DMS114 treated with DMSO at 0.1 percent for 48 hours (cell line): Measurements from ENCODE around the gene NRXN3.
"Not testable (repeated sequence)": the region's sequence is repeated elsewhere in the genome, so short reads cannot be mapped to it uniquely, and the experiment has no call there.

Experiments used
- DNase-seq: peaks from one replicate; lab custom pipeline; 2025; ENCODE audit not compliant: unreplicated experiment; lab: John Stamatoyannopoulos, UW

Gene NRXN3

DNA sequence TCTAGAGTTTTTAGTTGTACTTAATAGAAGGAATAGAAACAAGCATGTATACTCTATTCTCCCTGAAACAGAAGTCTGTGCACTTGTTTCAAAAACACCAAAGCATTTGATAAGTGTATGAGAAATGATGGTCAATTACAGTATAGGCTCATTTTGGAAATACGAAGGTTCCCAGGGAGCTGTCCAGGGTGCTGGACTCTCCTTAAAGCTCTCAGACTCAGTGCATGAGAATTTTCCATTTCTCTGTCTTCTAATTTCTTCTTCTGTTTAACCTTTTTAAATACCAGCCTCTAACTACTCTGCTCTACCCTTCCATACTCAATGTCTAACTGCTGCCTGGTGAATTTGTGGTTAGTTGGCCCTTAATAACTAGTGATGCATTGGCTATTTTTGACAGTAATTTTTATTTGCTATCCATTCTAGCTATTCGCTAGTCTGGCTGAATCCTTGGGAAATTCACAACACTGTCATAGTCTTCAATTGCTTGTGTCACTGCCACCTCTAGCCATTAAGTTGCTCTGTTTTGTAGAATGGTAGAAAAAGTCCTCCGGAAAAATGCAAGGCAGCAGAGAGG, 229.2 kb downstream of the NRXN3 start:
- DNase-seq: no peak

DNA sequence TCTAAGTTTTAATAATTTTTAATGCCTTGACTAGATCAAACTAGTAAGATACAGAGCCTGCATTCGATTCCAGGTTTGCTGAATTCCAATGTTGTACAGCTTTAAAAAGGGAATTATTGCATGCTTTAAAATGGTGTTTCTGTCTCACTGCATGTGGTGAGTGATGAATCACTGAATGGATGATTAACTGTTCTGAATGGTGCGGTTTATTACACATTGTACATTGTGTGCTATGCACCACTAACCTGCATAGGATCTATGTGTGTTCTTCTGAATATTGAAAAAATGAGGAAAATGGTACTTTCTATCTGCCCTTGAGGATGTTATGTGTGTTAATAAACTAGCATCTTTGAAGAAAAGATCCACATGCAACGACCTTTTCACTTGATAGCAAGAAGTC, 231.7 kb downstream of the NRXN3 start:
- DNase-seq: no peak

- DNase-seq: no peak
These were observed 233.2 kb downstream of the NRXN3 start for GRCh38 chr14:78403278-78403815.

DNA sequence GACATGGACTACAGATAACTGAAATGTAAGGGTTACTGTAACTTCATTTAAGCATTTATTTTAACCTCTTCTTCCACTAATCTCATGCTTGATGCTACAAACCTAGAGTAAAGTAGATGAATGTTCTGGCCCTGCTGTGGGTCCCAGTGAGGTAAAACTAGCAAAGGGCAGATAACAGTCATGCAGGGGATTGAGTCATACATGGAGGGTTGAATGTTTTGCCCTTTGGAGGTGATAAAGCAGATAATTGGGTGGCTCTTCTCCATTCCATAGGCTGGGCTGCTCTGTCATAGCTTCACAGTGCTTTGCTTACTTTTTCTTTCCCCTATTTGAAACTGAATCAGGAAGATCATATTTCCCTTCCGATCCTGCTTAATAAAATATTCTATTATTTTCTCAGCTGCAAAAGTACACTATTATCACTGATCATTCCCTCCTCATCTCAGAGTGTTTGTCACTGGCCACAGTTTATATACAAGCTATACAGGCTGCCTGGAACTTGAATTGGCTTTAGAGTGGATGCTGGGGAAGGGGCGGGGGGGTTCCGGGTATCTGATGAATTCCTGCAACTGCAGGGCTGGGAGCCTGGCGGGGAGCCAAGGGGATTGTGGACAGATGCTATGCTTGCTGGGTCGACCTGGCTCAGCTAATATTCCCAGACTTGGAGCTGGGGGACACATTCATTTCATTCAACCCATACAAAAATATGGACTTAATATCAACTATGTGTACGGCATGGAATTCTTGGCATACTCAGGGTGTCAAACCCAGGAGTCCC, 235.1 kb downstream of the NRXN3 start:
- DNase-seq: no peak

DNA sequence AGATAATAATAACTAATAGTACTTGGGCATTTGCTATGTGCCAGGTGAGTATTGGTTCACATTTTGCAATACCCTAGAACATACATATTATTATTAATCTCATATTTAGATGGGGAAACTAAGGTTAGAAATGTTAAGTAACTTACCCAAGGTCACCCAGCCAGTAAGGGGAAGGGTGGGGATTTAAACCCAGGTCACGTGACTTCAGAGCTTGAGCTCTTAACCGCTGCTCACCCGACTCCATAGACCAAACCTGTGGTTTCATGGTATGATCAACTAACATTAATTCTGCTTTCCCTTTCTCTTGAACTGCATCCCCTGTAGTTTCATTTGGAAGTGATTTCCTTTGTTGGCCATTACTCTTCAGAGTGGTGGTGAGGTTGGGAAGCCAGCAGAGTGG, 242.3 kb downstream of the NRXN3 start:
- no peak for DNase-seq

- no peak for DNase-seq
These were observed 244.0 kb downstream of the NRXN3 start for GRCh38 chr14:78414172-78414571.

GRCh38 chr14:78417532-78417931, 247.4 kb downstream of the NRXN3 start:
- no peak for DNase-seq

DNA sequence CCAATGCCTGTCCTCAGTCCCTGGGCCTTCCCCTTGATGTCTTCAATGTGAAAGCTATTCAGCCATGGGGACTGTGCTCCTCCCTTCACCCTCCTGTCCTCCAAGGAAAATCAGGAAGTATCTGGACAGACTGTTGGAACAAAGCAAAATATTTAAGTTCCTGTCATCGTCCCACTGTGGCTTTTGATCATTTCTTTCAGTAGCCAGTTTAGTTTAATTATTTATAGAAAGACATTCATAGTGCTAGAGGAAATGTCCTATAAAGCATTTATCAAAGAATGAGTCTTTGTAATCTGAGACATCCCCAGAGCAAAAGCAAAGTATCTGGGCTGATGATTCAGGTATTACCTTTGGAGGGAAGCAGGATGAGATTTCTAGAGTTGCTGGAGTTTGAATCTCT, 254.1 kb downstream of the NRXN3 start:
- DNase-seq: no peak

DNA sequence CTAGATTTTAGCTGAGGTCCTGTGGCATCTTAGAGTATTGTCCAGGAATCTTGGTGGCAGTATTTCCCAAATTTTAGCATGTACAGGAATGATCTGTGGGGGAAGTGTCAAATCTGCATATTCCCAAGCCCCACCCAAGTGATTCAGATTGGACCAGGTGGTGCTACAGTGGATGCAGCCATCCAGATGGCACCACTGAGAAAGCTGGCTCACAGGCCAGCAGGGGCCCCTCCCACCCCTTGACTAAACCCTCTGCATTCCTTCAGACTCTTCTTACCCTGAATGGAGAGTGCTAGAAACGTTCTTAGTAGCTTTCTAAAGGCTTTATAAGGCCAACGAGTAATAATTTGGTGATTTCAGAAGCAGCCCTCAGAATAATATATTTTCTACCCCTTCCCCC, 255.2 kb downstream of the NRXN3 start:
- DNase-seq: no peak

DNA sequence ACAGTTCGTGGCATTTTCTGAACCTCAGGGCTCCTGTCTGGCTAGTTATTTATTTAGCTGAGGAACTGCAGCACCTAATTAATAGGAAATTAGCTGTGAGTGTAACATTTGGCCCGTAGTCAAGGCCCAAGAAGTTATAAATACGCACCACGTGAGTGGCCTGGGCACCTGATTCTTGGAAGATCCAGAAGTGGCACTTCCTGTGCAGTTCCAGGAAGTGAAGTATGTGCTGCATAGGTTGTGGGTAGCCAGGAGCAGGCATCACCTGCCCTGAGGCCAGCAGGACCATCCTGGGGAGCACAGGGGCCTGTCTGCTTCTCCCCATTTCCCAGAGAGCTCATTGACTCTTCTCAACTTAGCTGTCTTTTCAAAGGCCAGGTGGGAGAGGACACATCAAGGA, 255.6 kb downstream of the NRXN3 start:
- DNase-seq: no peak

- DNase-seq: no peak
These were observed 261.9 kb downstream of the NRXN3 start for GRCh38 chr14:78432046-78432445.

DNA sequence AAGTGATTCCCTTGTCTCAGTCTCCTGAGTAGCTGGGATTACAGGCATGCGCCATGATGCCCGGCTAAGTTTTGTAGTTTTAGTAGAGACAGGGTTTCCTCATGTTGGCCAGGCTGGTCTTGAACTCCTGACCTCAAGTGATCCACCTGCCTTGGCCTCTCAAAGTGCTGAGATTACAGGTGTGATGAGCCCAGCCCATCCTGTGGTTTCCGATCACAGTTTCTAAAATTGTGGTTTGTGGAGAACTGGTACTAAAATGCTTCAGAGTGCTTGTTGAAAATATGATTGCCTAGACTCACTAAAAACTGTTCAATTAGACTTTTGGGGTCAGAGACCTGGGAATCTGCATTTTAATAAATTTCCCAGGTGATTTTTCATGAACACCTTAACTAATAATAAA, 267.3 kb downstream of the NRXN3 start:
- DNase-seq: not testable (repeated sequence)

- no peak for DNase-seq
These were observed 270.3 kb downstream of the NRXN3 start for GRCh38 chr14:78440356-78440894.

GRCh38 chr14:78443834-78444233, 273.7 kb downstream of the NRXN3 start:
- DNase-seq: no peak

DNA sequence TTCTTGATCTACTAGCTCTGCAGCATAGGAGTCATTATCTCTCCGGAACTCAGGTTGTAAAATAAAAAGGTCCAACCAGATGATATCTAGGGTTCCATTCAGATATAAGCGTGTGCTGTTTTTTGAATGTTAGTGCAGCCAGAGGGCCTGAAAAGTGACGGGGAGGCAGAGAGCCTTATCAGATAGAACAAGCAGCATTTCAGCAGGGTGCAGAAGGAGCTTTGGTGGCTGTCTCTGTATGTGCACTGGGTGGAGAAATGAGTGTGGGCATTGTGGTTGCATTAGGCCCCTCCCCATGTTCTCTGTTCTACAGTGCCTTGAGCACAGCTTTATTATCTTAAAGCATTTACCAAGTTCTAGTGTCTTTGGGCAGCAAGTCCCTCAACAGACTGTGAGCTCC, 275.1 kb downstream of the NRXN3 start:
- no peak for DNase-seq

DNA sequence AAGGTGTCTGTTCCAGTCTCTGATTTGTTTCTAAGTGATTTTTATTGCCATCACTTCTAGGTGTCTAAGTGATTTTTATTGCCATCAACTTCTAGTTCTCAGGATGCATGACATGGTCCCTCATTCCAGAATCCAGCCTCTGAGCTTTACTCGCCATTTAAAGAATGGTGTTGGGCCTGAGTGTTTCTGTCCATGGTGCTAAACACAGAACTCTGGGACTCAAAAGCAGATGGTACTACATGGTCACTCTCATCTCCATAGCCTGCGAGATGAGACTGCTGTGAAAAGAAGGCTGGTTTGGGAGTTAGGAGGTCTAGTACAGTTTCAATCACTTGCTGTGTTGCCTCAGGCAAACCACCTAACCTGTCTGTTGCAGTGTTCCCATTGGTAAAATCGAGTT, 276.6 kb downstream of the NRXN3 start:
- DNase-seq: no peak

DNA sequence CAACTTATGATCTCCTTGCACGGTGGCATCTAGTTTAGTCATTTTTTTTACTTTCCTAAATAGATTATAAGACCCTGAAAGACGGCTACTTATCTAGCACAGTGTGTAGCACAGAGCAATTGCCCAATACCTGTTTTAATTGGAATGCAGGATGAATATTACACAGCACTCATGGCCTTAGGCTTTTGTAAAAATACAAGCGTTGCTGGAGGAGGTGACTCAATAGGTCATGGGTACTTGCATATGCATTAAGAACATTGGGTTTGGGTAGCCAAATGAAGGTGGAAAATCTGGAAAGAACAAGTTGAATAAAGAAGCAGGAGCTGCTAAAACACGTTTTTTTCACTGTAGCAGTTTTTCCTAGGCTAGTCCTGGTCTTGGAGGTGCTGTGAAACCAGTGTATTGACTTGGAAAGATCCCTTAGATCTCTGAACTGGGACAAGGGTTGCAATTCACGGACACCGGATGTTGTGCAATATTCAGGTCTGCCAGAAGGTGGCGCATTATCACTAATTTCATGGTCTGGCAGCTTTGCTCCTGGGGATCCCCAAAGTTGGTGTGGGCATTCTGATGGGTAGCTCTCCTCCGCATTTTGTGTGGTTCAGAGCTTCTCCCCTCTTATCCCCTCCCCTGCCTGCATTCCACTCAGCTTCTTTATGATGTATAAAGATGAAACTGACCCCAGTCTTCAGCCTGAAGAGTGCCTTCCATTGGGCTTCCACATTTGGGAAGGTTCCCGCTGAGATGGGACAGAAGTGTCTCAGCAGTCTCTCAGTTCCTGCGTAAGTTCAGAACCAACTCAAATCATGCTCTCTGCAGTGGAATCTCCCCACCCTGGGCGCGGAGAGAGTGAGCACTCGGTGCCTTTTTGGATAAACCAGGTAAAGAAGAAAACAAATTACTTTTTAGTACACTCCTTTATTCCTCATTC, 278.3 kb downstream of the NRXN3 start:
- DNase-seq: peak; percentile 1

DNA sequence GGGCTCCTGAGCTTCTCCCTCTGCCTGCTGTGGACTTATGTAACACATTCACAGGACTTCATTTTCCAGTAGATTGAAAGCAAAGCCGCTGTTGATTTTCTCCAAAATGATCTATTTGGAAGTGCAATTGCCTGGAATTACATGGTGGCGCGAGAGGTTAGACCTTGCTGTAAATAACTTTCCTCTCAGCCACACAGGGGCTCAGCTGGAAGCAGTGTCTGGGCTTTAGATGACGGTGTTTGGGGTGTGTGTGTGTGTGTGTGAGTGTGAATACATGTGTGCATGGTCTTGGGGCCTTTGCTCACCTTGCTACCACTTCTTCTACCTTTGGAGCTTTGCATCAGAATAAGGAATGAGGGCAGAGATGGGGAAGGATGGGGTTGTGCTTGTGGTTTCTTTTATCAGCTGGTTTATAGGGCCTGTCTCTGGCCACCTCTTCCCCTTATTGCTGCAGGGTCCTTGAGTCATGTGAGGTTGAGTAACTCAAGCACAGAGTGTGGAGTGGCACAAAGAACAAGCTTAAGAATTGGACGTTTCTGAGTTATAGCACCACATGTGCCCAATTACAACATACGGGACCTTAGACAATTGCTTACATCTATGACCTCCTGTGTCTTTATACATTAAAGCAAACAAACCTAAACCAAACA, 280.6 kb downstream of the NRXN3 start:
- DNase-seq: no peak

GRCh38 chr14:78451319-78451695, 281.1 kb downstream of the NRXN3 start:
- no peak for DNase-seq

DNA sequence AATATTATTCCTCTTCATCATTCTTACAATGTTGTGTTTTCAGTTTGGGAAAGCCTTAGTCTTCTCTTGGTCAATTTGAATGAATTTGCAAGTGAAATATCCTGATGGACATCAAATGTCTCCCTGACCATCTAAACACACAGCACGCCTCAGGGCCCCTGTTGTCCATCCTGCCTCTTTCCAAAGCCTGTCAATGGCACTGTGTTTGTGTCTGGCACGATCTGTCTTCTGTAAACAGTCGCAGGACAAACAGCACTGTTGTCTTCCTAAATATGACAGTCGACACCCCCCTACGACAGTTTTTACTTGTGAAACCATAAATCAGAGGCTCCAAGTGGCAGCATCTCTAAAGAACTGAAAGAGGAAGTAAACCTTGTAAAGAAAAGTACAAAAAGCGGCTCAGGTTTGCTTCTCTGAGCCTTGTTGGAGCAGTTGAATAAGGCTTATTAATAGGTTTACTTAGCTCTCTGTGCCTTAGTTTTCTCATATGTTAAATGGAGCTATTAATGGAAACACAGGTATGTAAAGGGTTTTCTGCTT, 285.8 kb downstream of the NRXN3 start:
- DNase-seq: no peak

- DNase-seq: no peak
These were observed 299.8 kb downstream of the NRXN3 start for GRCh38 chr14:78469947-78470346.
